ENCODE results near the gene ILF3. TPM values are rescaled to one million over a fixed set of nuclear protein-coding genes. Genes with fewer than 3 reads are reported as not detected.
A peak's percentile ranks its signal among the peaks of the same experiment; 100 is the strongest.

Gene ILF3
- total RNA-seq, 4 donors from 2014 or later: 122 to 232 (median 159) TPM

DNA sequence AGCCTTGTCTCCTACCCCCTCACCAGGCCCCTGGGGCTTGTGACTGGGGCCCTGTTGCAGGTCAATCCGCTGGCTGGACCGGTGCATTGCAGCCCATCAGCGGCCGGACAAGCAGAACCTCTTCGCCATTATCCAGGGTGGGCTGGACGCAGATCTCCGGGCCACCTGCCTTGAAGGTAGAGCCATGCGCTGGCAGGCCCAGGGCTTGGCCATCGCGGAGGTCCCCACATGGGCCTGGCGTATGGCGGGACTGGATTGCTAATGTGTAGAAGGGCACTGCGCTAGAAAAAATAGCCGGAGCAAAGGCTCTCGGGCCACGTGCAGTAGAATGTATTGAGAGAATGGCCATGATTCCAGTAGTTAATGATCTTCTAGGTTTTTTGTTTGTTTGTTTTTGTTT, 53.3 kb downstream of the ILF3 start:
- no peaks in the 10 kb centered on the region for H3K9me3 ChIP-seq
- intact Hi-C loops (cut with DNase I): no loop called here
- peak overlapping the region in 1 of 3 donors; percentile 79 for H3K27ac ChIP-seq
- no peak for TF ChIP-seq POLR2A (IDR thresholded peaks at IDR 0.05)
- TF ChIP-seq, protein P1, sequence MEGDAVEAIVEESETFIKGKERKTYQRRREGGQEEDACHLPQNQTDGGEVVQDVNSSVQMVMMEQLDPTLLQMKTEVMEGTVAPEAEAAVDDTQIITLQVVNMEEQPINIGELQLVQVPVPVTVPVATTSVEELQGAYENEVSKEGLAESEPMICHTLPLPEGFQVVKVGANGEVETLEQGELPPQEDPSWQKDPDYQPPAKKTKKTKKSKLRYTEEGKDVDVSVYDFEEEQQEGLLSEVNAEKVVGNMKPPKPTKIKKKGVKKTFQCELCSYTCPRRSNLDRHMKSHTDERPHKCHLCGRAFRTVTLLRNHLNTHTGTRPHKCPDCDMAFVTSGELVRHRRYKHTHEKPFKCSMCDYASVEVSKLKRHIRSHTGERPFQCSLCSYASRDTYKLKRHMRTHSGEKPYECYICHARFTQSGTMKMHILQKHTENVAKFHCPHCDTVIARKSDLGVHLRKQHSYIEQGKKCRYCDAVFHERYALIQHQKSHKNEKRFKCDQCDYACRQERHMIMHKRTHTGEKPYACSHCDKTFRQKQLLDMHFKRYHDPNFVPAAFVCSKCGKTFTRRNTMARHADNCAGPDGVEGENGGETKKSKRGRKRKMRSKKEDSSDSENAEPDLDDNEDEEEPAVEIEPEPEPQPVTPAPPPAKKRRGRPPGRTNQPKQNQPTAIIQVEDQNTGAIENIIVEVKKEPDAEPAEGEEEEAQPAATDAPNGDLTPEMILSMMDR (IDR thresholded peaks at IDR 0.05): no peak
- H3K27me3 ChIP-seq: no peaks in the 10 kb centered on the region
- 95 to 98% methylated on average over 13 to 16 of the region's 16 CpGs for WGBS, 2 donors
- DNase-seq: no peak
- no peaks in the 10 kb centered on the region for H3K36me3 ChIP-seq
- peaks cover 13 to 17% of the 10 kb centered on the region in 2 donors for H3K4me1 ChIP-seq
- H3K4me3 ChIP-seq (replicated peaks in 1 of 3): no peak overlapping the region

DNA sequence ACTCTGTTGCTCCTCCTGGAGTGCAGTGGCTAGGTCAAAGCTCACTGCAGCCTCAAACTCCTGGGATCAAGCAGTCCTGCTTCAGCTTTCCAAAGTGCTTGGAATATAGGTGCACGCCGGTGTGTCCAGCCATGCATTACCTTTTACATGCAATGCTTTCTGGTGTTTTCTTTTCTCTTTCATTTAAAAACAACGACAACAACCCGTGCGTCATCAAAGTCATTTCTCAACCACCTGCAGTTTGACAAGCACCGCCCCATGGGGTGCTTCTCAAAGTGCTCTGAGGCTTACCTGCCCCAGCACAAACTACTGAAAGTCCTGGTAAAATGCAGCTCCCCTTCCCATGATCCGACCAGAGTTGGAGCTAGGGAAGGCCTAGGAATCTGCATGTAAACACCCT, 54.1 kb downstream of the ILF3 start:
- H3K36me3 ChIP-seq: no peaks in the 10 kb centered on the region
- intact Hi-C loops (cut with DNase I): no loop called here

DNA sequence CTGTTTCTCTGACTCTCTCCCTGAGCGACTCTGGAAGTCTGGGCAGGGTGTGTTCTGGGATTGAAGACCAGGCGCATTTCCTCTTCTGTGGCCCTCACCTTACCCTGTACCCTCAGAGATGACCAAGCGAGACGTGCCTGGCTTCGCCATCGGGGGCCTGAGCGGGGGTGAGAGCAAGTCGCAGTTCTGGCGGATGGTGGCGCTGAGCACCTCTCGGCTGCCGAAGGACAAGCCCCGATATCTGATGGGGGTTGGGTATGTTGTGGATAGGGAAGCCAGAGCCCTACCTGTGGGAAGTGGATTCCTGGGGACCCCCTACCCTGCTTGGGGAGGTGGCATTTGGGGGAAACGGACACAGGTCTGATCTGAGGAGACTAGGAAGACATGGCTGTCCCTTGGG, 57.9 kb downstream of the ILF3 start:
- 75 to 78% methylated on average over 14 of the region's 14 CpGs for WGBS, 2 donors
- Histone ChIP-seq H3K9me3 (no peaks in the 10 kb centered on the region), H3K27me3 (no peaks in the 10 kb centered on the region), H3K4me3 (replicated peaks in 1 of 3) (no peak overlapping the region), H3K4me1 (peaks cover 17 to 22% of the 10 kb centered on the region in 2 donors), H3K36me3 (no peaks in the 10 kb centered on the region), H3K27ac (peak overlapping the region in 1 of 3 donors; percentile 24)
- DNase-seq: no peak
- TF ChIP-seq POLR2A (IDR thresholded peaks at IDR 0.05): no peak
- TF ChIP-seq, protein P1 (IDR thresholded peaks at IDR 0.05): no peak
- intact Hi-C loops (cut with DNase I): no loop called here

More for the DNA sequence above, 54.1 kb downstream of the ILF3 start:
- Histone ChIP-seq H3K9me3 (no peaks in the 10 kb centered on the region), H3K27ac (peak overlapping the region in 2 of 3 donors; percentile 39 to 79), H3K4me3 (replicated peaks in 1 of 3) (no peak overlapping the region), H3K27me3 (no peaks in the 10 kb centered on the region), H3K4me1 (peaks cover 20 to 26% of the 10 kb centered on the region in 2 donors)
- 44 to 58% methylated on average over 7 of the region's 7 CpGs for WGBS, 2 donors
- peak; percentile 62 to 64 for DNase-seq
- peak in 1 of 2 donors; percentile 15 for TF ChIP-seq POLR2A (IDR thresholded peaks at IDR 0.05)
- TF ChIP-seq, protein P1 (IDR thresholded peaks at IDR 0.05): no peak

DNA sequence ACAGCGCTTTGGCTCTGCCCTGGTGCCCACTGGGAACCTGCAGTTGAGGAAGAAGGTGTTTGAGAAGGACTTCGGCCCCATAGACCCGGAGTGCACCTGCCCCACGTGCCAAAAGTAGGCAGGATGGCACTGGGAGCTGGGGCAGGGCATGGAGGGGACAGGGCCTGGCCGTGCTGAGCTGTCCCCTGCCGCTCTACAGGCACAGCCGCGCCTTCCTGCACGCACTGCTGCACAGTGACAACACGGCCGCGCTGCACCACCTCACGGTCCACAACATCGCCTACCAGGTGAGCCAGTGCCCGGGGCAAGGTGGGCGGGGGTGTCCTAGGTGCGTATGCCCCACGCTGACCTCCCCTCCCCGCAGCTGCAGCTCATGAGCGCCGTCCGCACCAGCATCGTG, 58.6 kb downstream of the ILF3 start:
- Histone ChIP-seq H3K36me3 (no peaks in the 10 kb centered on the region), H3K27ac (no peak overlapping the region)
- intact Hi-C loops (cut with DNase I): no loop called here

DNA sequence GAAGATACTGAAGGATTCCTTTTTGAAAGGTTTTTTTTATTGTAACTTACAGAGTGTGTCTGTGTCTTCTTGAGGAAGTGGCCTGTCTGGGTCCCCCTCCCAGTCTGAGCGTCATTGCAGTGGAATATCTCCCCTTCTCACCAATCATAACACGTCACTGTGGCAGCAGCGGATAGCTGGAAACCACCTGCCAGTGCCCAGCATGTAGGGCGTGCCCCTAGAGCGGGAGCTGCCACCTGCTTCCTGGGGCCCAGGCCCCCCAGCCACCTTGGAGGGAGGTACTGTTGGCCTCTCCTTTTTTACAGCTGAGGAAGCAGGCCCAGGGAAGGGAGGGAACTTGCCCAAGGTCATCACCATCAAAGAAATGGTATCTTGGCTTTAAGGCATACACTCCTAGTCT, 59.2 kb downstream of the ILF3 start:
- DNase-seq: no peak
- TF ChIP-seq, protein P1 (IDR thresholded peaks at IDR 0.05): no peak
- no peak for TF ChIP-seq POLR2A (IDR thresholded peaks at IDR 0.05)
- no peaks in the 10 kb centered on the region for H3K36me3 ChIP-seq
- no peaks in the 10 kb centered on the region for H3K9me3 ChIP-seq
- intact Hi-C loops (cut with DNase I): no loop called here
- H3K4me3 ChIP-seq (replicated peaks in 1 of 3): no peak overlapping the region
- no peaks in the 10 kb centered on the region for H3K27me3 ChIP-seq
- H3K27ac ChIP-seq: no peak overlapping the region
- 62 to 81% methylated on average over 3 to 5 of the region's 5 CpGs for WGBS, 2 donors
- H3K4me1 ChIP-seq: peaks cover 17% of the 10 kb centered on the region in 2 donors

More for the DNA sequence above, 58.6 kb downstream of the ILF3 start:
- H3K4me1 ChIP-seq: peaks cover 17 to 21% of the 10 kb centered on the region in 2 donors
- DNase-seq: peak; percentile 40 to 54
- 70 to 94% methylated on average over 13 of the region's 23 CpGs for WGBS, 2 donors
- no peaks in the 10 kb centered on the region for H3K27me3 ChIP-seq
- no peak overlapping the region for H3K4me3 ChIP-seq (replicated peaks in 1 of 3)
- no peaks in the 10 kb centered on the region for H3K9me3 ChIP-seq
- no peak for TF ChIP-seq POLR2A (IDR thresholded peaks at IDR 0.05)
- TF ChIP-seq, protein P1 (IDR thresholded peaks at IDR 0.05): no peak

All from thyroid gland (tissue), 4 donors.